GM18868 (cell line): ENCODE data around the gene CCDC107.

Experiments used
- ATAC-seq: cut with Tn5 transposase; IDR thresholded peaks from one replicate; pipeline ENCODE4 v1.9.1; 2021; ENCODE audit warnings: mild to moderate bottlenecking, moderate library complexity; ENCODE audit not compliant: unreplicated experiment

CCDC107 gene

DNA sequence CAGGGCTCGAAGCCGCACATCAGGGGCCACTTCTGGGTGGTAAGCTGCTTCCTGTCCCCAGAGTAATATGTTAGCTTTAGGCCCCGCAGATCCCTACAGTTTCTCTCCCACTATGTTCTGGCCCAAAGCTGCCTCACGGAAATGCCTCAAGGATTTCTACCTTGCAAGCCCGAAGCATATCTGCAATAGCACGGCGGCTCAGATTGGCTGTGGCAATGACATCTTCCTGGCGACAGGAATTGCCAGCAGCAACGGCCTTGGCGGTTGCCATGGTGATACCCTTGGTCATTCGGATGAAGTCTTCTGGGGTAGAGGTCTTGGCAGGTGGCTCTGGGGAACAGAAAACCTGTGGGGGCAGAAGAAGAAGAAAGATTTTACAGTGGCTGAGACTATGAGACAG lies 41.9 kb downstream of the CCDC107 start:
- no peak for ATAC-seq

DNA sequence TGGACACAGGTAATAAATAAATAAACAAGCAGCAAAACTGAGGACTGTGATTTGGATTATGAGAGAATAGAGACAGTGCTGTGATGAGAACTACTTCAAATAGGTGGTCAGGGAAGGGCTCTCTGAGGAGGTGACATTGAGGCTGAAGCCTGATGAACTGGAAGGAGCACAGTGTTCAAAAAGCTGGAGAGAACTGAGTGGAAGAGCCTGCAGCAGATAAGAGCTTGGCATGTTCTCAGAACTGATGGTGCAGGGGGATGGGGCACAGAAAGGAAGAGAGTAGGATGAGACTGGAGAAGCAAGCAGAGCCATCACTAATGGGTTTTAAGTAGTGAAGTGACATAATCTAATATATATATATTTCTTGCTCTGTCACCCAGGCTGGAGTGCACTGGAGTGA lies 42.9 kb downstream of the CCDC107 start:
- no peak for ATAC-seq

DNA sequence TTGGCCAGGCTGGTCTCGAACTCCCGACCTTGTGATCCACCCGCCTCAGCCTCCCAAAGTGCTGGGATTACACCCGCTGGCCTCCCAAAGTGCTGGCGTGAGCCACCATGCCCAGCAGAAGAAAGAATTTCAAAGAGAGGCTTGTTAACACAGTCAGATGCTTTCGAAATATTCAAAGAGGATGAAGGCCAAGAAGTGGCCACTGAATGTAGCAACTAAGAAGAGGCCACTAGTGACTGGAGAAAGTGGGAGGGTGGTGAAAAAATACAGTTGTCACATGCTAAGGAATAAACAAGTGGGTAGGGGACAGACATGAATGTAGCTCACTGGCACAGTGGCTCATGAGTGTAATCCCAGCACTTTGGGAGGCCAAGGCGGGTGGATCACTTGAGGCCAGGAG lies 44.6 kb downstream of the CCDC107 start:
- ATAC-seq: no peak

DNA sequence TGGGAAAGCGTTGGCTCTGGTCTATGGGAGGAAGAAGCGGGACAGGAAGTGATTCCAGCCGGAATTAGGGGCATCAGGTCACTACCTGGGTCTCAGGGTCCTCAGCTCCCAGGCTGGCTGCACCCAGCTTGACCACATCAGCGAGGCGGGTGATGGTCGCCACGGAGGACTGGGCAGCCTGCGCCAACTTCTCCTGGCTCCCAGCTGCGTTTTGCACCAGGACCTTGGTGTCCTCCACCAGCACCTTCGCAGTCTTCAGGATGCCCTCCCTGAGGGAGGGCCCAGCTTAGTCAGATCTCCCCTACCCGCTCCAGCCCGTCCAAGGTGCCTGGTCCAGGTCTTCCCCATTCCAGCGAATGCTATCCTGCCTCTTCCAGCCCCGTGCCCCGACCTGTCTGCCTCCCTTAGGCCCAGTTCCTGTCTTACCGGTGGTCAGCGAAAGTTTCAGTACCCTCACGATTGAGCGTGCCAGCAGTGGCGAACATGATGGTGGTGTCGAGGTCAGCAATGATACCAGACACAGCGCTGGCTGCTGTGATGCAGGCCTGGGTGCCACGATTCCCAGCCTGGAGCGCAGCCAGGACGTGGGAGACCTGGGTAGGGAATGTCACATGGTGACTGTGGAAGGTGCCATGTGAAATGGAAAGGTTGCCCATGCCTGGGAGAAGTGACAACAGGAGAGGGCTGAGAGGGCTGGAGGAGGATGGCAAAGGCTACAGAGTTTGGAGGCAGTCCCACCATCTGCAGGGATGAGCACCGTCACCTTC lies 46.0 kb downstream of the CCDC107 start:
- no peak for ATAC-seq

DNA sequence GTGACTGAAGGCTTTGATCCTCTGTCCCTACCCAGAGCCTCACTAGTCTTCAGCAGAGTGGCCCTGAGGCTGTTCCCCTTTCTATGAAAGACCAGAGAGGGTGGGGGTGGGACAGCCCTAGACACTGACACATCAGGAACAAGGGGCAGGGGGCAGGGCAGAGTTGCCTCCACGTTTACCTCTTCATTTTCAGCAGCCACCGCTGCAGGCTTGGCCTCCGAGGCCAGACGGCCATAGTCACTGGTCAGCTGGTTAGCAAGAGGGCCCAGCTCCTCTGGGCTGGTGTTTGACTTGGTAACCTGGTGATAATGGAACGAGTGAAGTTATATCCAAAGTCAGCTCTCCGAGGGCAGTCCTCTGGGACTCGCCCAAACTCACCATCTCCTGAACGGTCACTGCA lies 47.3 kb downstream of the CCDC107 start:
- ATAC-seq: no peak

DNA sequence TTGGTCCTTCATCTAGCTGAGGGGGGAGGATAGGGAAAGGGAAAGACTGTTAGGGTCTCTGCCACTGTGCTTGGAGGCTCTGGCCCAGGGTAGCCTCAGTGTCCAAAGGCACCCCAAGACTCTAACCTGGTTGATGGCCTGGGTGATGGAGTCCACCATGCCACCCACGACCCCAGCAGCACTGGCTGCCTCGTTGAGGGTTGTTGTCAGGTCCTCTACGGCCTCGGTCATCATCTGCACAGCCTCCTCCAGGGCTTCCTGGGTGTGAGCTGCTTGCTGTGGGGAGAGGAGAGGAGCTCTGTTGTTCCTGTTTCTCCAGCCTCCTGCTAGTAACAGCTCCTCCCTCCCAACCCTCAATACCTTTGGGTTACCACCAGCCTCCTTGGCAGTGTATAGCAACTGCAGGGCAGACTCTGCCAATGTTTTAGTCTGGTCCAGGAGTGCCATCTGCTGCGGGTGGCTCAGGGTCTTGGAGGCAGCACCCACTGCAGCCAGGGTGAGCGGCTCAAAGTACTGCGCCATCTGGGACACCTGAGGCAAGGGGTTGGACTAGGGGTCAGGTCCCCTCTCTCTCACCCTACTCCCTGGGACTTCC lies 47.8 kb downstream of the CCDC107 start:
- ATAC-seq: no peak

DNA sequence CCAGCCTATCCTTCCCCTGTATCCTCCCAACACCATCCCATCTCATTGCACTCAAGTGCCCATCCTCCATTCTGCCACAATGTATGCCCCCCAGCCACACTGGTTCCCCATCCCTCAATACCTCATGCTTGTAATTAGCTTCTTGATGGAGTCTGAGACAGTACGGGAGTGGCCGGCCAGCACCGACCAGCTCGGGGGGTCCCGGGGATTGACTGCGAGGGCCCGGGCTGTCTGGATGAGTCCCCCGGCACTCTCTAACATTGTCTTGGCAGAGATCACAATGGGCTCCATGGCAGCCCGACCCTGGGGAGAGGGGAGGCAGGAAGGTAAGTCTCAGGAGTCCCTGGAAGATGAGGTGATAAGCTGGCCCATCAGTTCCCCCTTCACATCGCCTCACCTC lies 48.9 kb downstream of the CCDC107 start:
- no peak for ATAC-seq

DNA sequence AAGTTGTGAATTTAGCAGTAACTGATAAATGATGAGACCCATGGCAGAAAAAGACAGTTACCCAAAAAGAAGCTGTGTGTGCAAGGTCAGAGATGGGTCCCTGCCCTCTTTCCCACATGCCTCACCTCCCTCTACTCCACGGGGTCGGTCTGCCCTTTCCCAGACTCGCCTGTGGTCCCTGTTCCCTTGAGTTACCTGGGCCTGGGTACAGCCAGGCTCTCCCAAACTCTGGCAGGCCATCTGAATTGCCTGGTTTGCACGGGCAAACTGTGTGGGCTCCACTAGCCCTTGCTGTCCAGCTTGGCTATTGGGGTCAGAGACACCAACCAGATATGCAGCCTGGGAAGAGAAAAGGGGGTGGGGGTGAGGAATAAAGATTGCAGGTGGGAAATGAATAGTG lies 50.1 kb downstream of the CCDC107 start:
- ATAC-seq: no peak

DNA sequence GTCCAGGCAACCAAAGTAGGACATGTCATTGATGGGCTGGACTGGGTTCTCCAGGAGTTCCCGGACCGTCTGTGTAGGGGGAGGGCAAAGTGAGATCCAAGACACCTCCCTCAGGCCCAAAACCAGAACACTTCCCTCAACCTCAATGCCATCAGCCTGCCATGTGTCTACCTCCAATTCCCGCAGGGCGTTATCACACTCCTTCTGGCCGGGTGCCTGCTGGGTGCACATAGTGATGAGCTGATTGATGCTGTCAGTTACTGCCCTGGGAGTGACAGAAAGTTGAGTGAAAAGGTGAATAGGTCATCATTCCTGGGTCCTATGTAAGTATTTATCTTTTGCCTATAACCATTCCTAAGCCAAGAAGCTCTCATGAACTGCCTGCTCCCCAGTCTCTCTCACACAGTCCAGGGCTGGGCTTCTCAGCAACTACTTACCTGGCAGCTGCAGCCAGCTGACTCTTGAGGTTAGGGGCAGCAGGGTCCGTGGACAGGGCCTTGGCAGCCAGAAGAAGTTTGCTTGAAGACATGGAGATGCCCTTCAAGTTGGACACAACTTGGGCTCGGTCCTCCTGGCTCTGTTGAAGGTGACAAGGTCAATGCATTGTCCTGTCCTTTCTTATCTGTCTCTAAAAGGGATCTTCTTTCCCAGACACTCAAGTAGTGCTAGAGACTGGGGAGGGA lies 52.9 kb downstream of the CCDC107 start:
- ATAC-seq: no peak
